ENCODE measurements around the gene FARP1.

The FARP1 gene

GRCh38 chr13:98297051-98297450 lies 154.2 kb downstream of the FARP1 start:
- WGBS (ENCODE audit: insufficient coverage) = 97% methylated on average over 3 of the region's 5 CpGs

GRCh38 chr13:98297745-98298144 lies 154.9 kb downstream of the FARP1 start:
- Histone ChIP-seq H3K36me3 (ENCODE audit: control insufficient read depth in 4 of 4, insufficient read depth in 4 of 4, low read length in 3 of 4) (no peaks in the 10 kb centered on the region), H3K4me3 (ENCODE audit: control insufficient read depth in 1 of 7, extremely low read depth in 1 of 7, insufficient read depth in 4 of 7, low read depth in 2 of 7, low read length in 6 of 7) (no peak overlapping the region), H3K27me3 (replicated peaks in 2 of 5; ENCODE audit: control insufficient read depth in 4 of 5, insufficient read depth in 5 of 5, low read length in 4 of 5) (peaks cover 0 to 10% (median 0%) of the 10 kb centered on the region in 5 experiments), H3K27ac (ENCODE audit: insufficient read depth in 1 of 2, low read depth in 1 of 2, low read length in 2 of 2, poor library complexity in 1 of 2, severe bottlenecking in 2 of 2) (no peak overlapping the region), H3K9me3 (ENCODE audit: control extremely low read depth in 1 of 5, control insufficient read depth in 4 of 5, insufficient read depth in 2 of 5, low read depth in 1 of 5, low read length in 4 of 5) (no peaks in the 10 kb centered on the region), H3K4me1 (ENCODE audit: control extremely low read depth in 1 of 4, control insufficient read depth in 4 of 4, insufficient read depth in 4 of 4, low read length in 3 of 4) (no peaks in the 10 kb centered on the region)
- DNase-seq = no peak
- 98% methylated on average over 8 of the region's 9 CpGs for WGBS (ENCODE audit: insufficient coverage)
- ChIA-PET POLR2A (no interaction called here), CTCF (no interaction called here)

More at GRCh38 chr13:98297051-98297450, 154.2 kb downstream of the FARP1 start:
- no peaks in the 10 kb centered on the region for H3K9me3 ChIP-seq (ENCODE audit: control extremely low read depth in 1 of 5, control insufficient read depth in 4 of 5, insufficient read depth in 2 of 5, low read depth in 1 of 5, low read length in 4 of 5)
- H3K36me3 ChIP-seq (ENCODE audit: control insufficient read depth in 4 of 4, insufficient read depth in 4 of 4, low read length in 3 of 4) = no peaks in the 10 kb centered on the region
- H3K4me1 ChIP-seq (ENCODE audit: control extremely low read depth in 1 of 4, control insufficient read depth in 4 of 4, insufficient read depth in 4 of 4, low read length in 3 of 4) = no peaks in the 10 kb centered on the region
- H3K4me3 ChIP-seq (ENCODE audit: control insufficient read depth in 1 of 7, extremely low read depth in 1 of 7, insufficient read depth in 4 of 7, low read depth in 2 of 7, low read length in 6 of 7) = no peak overlapping the region
- DNase-seq = no peak
- peaks cover 0 to 10% (median 0%) of the 10 kb centered on the region in 5 experiments for H3K27me3 ChIP-seq (replicated peaks in 2 of 5; ENCODE audit: control insufficient read depth in 4 of 5, insufficient read depth in 5 of 5, low read length in 4 of 5)
- H3K27ac ChIP-seq (ENCODE audit: insufficient read depth in 1 of 2, low read depth in 1 of 2, low read length in 2 of 2, poor library complexity in 1 of 2, severe bottlenecking in 2 of 2) = no peak overlapping the region
- ChIA-PET POLR2A (no interaction called here), CTCF (no interaction called here)

GRCh38 chr13:98298599-98298998 lies 155.7 kb downstream of the FARP1 start:
- ChIA-PET CTCF (no interaction called here), POLR2A (no interaction called here)
- Histone ChIP-seq H3K27ac (ENCODE audit: insufficient read depth in 1 of 2, low read depth in 1 of 2, low read length in 2 of 2, poor library complexity in 1 of 2, severe bottlenecking in 2 of 2) (no peak overlapping the region), H3K4me3 (ENCODE audit: control insufficient read depth in 1 of 7, extremely low read depth in 1 of 7, insufficient read depth in 4 of 7, low read depth in 2 of 7, low read length in 6 of 7) (no peak overlapping the region), H3K4me1 (ENCODE audit: control extremely low read depth in 1 of 4, control insufficient read depth in 4 of 4, insufficient read depth in 4 of 4, low read length in 3 of 4) (no peaks in the 10 kb centered on the region), H3K27me3 (replicated peaks in 2 of 5; ENCODE audit: control insufficient read depth in 4 of 5, insufficient read depth in 5 of 5, low read length in 4 of 5) (peaks cover 0 to 10% (median 0%) of the 10 kb centered on the region in 5 experiments), H3K9me3 (ENCODE audit: control extremely low read depth in 1 of 5, control insufficient read depth in 4 of 5, insufficient read depth in 2 of 5, low read depth in 1 of 5, low read length in 4 of 5) (no peaks in the 10 kb centered on the region), H3K36me3 (ENCODE audit: control insufficient read depth in 4 of 4, insufficient read depth in 4 of 4, low read length in 3 of 4) (no peaks in the 10 kb centered on the region)
- 61% methylated on average over 3 of the region's 3 CpGs for WGBS (ENCODE audit: insufficient coverage)
- DNase-seq = no peak

- POLR2A ChIA-PET = no interaction called here
- H3K9me3 ChIP-seq (ENCODE audit: control extremely low read depth in 1 of 5, control insufficient read depth in 4 of 5, insufficient read depth in 2 of 5, low read depth in 1 of 5, low read length in 4 of 5) = no peaks in the 10 kb centered on the region
- no peak overlapping the region for H3K4me3 ChIP-seq (ENCODE audit: control insufficient read depth in 1 of 7, extremely low read depth in 1 of 7, insufficient read depth in 4 of 7, low read depth in 2 of 7, low read length in 6 of 7)
- no peaks in the 10 kb centered on the region for H3K36me3 ChIP-seq (ENCODE audit: control insufficient read depth in 4 of 4, insufficient read depth in 4 of 4, low read length in 3 of 4)
- DNase-seq = no peak
- H3K4me1 ChIP-seq (ENCODE audit: control extremely low read depth in 1 of 4, control insufficient read depth in 4 of 4, insufficient read depth in 4 of 4, low read length in 3 of 4) = no peaks in the 10 kb centered on the region
- 100% methylated on average over 1 of the region's 6 CpGs for WGBS (ENCODE audit: insufficient coverage)
- H3K27ac ChIP-seq (ENCODE audit: insufficient read depth in 1 of 2, low read depth in 1 of 2, low read length in 2 of 2, poor library complexity in 1 of 2, severe bottlenecking in 2 of 2) = no peak overlapping the region
- CTCF ChIA-PET = no interaction called here
- H3K27me3 ChIP-seq (replicated peaks in 2 of 5; ENCODE audit: control insufficient read depth in 4 of 5, insufficient read depth in 5 of 5, low read length in 4 of 5) = peaks cover 0 to 10% (median 0%) of the 10 kb centered on the region in 5 experiments
Measured at GRCh38 chr13:98299235-98299965, 156.5 kb downstream of the FARP1 start.

GRCh38 chr13:98299966-98300350 lies 157.1 kb downstream of the FARP1 start:
- H3K4me3 ChIP-seq (ENCODE audit: control insufficient read depth in 1 of 7, extremely low read depth in 1 of 7, insufficient read depth in 4 of 7, low read depth in 2 of 7, low read length in 6 of 7) = no peak overlapping the region
- H3K36me3 ChIP-seq (ENCODE audit: control insufficient read depth in 4 of 4, insufficient read depth in 4 of 4, low read length in 3 of 4) = no peaks in the 10 kb centered on the region
- WGBS (ENCODE audit: insufficient coverage) = 97% methylated on average over 7 of the region's 7 CpGs
- no peaks in the 10 kb centered on the region for H3K4me1 ChIP-seq (ENCODE audit: control extremely low read depth in 1 of 4, control insufficient read depth in 4 of 4, insufficient read depth in 4 of 4, low read length in 3 of 4)
- no peak for DNase-seq
- ChIA-PET POLR2A (no interaction called here), CTCF (no interaction called here)
- no peaks in the 10 kb centered on the region for H3K9me3 ChIP-seq (ENCODE audit: control extremely low read depth in 1 of 5, control insufficient read depth in 4 of 5, insufficient read depth in 2 of 5, low read depth in 1 of 5, low read length in 4 of 5)
- no peak overlapping the region for H3K27ac ChIP-seq (ENCODE audit: insufficient read depth in 1 of 2, low read depth in 1 of 2, low read length in 2 of 2, poor library complexity in 1 of 2, severe bottlenecking in 2 of 2)
- peaks cover 0 to 10% (median 0%) of the 10 kb centered on the region in 5 experiments for H3K27me3 ChIP-seq (replicated peaks in 2 of 5; ENCODE audit: control insufficient read depth in 4 of 5, insufficient read depth in 5 of 5, low read length in 4 of 5)

GRCh38 chr13:98300956-98301641 lies 158.2 kb downstream of the FARP1 start:
- Histone ChIP-seq H3K9me3 (ENCODE audit: control extremely low read depth in 1 of 5, control insufficient read depth in 4 of 5, insufficient read depth in 2 of 5, low read depth in 1 of 5, low read length in 4 of 5) (no peaks in the 10 kb centered on the region), H3K4me1 (ENCODE audit: control extremely low read depth in 1 of 4, control insufficient read depth in 4 of 4, insufficient read depth in 4 of 4, low read length in 3 of 4) (no peaks in the 10 kb centered on the region), H3K36me3 (ENCODE audit: control insufficient read depth in 4 of 4, insufficient read depth in 4 of 4, low read length in 3 of 4) (no peaks in the 10 kb centered on the region), H3K27me3 (replicated peaks in 2 of 5; ENCODE audit: control insufficient read depth in 4 of 5, insufficient read depth in 5 of 5, low read length in 4 of 5) (peaks cover 0 to 10% (median 0%) of the 10 kb centered on the region in 5 experiments), H3K27ac (ENCODE audit: insufficient read depth in 1 of 2, low read depth in 1 of 2, low read length in 2 of 2, poor library complexity in 1 of 2, severe bottlenecking in 2 of 2) (no peak overlapping the region), H3K4me3 (ENCODE audit: control insufficient read depth in 1 of 7, extremely low read depth in 1 of 7, insufficient read depth in 4 of 7, low read depth in 2 of 7, low read length in 6 of 7) (no peak overlapping the region)
- WGBS (ENCODE audit: insufficient coverage) = 90% methylated on average over 6 of the region's 7 CpGs
- ChIA-PET CTCF (interaction anchor here (0.9 kb wide), 1 partner anchor 107 kb away, joined by 4 read pairs; no protein-coding TSS in a partner anchor), POLR2A (no interaction called here)
- DNase-seq = no peak

- WGBS (ENCODE audit: insufficient coverage) = 93% methylated on average over 6 of the region's 7 CpGs
- Histone ChIP-seq H3K9me3 (ENCODE audit: control extremely low read depth in 1 of 5, control insufficient read depth in 4 of 5, insufficient read depth in 2 of 5, low read depth in 1 of 5, low read length in 4 of 5) (no peaks in the 10 kb centered on the region), H3K27ac (ENCODE audit: insufficient read depth in 1 of 2, low read depth in 1 of 2, low read length in 2 of 2, poor library complexity in 1 of 2, severe bottlenecking in 2 of 2) (no peak overlapping the region), H3K4me3 (ENCODE audit: control insufficient read depth in 1 of 7, extremely low read depth in 1 of 7, insufficient read depth in 4 of 7, low read depth in 2 of 7, low read length in 6 of 7) (no peak overlapping the region), H3K27me3 (replicated peaks in 2 of 5; ENCODE audit: control insufficient read depth in 4 of 5, insufficient read depth in 5 of 5, low read length in 4 of 5) (peaks cover 0 to 7% (median 0%) of the 10 kb centered on the region in 5 experiments), H3K4me1 (ENCODE audit: control extremely low read depth in 1 of 4, control insufficient read depth in 4 of 4, insufficient read depth in 4 of 4, low read length in 3 of 4) (no peaks in the 10 kb centered on the region), H3K36me3 (ENCODE audit: control insufficient read depth in 4 of 4, insufficient read depth in 4 of 4, low read length in 3 of 4) (no peaks in the 10 kb centered on the region)
- ChIA-PET POLR2A (no interaction called here), CTCF (interaction anchor here (0.9 kb wide), 1 partner anchor 106 kb away, joined by 4 read pairs; no protein-coding TSS in a partner anchor)
- no peak for DNase-seq
Measured at GRCh38 chr13:98301721-98302120, 158.8 kb downstream of the FARP1 start.
